ENCODE measurements around the gene ZNF621.

ZNF621 gene

GRCh38 chr3:40497288-40497687 is 27.5 kb upstream of the ZNF621 start:
- DNase-seq (ENCODE audit: extremely low read depth, low read depth), result no peak
- no peak for TF ChIP-seq CTCF (IDR thresholded peaks at IDR 0.05; ENCODE audit: low read depth, low read length)

GRCh38 chr3:40499952-40500351 is 24.8 kb upstream of the ZNF621 start:
- no peak for TF ChIP-seq CTCF (IDR thresholded peaks at IDR 0.05; ENCODE audit: low read depth, low read length)
- DNase-seq (ENCODE audit: extremely low read depth, low read depth), result no peak

DNA sequence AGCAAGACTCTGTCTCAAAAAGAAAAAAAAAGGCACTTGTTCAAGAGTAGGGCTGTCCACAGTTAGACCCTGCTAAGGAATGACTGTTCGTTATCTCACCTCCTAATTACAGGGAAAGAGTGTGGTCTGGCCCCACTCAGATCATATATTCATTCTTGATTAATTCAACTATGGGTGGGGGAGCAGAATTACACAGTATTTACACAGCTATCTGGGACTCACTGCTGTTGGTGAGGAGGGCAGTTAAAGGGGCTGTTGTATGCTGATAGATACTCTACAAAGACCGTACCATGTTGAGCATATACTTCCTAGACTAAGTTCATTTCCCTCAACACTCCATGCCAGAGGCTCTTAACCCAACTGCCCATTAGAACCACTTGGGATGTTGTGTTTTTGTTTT is 22.7 kb upstream of the ZNF621 start:
- no peak for TF ChIP-seq CTCF (IDR thresholded peaks at IDR 0.05; ENCODE audit: low read depth, low read length)
- no peak for DNase-seq (ENCODE audit: extremely low read depth, low read depth)

- TF ChIP-seq CTCF (IDR thresholded peaks at IDR 0.05; ENCODE audit: low read depth, low read length), result no peak
These were observed 19.9 kb upstream of the ZNF621 start for GRCh38 chr3:40504636-40505430.

DNA sequence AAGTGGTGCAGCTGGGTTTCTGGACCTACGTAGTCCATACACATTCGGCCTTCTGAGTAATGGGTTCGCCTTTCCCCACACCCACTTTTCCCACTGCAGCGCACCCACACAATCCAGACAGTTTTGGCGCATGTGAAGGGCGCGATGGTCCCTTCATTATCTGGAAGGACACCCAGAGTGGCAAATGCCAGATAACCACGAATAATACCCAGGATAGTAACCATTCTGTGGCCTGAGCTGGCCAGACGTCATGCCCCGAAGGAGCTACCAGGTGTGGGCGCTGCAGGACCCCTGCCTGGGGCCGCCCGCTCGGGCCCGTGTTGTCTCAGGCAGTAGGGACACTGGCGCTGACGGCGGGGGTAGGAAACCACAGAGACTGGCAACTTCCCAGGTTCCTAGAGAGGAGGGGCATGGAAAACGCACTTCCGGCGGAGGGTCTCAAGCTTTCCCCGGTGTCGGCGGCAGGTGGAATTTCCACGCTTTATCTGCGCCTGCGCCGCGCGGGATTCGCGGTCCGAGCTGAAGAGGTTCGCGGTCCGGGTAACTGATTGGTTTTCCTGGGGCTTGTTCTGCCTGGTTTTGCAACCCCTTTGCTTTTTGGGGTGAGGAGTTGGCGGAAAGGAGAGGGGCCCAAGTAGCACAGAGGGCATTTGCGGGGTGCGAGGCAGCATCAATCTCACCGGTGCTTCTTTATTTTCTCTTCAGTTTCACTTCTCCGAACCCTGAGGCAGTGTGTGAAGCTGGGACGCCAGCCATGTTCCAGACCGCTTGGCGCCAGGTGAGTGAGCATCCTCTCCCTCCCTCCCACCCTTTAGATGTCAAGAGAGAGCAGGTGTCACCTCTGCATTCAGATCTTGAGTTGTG is 18.9 kb upstream of the ZNF621 start, which contains the start of gene ZNF620:
Gene ZNF620, plus strand, starts transcription at position 441 of the 864 bp plus-strand sequence. Its CDS starts 314 bp downstream, at position 755.
- DNase-seq (ENCODE audit: extremely low read depth, low read depth), result no peak
- TF ChIP-seq CTCF (IDR thresholded peaks at IDR 0.05; ENCODE audit: low read depth, low read length), result peak; percentile 35

More at GRCh38 chr3:40504636-40505430, 19.9 kb upstream of the ZNF621 start:
- peak; percentile 67 for DNase-seq (ENCODE audit: extremely low read depth, low read depth)

- DNase-seq (ENCODE audit: extremely low read depth, low read depth), result no peak
- TF ChIP-seq CTCF (IDR thresholded peaks at IDR 0.05; ENCODE audit: low read depth, low read length), result no peak
These were observed 13.6 kb upstream of the ZNF621 start for GRCh38 chr3:40511031-40511718.
